Activated CD4-positive, alpha-beta T cell treated with anti-CD3 and anti-CD28 coated beads, Interleukin-2, amount 10 ng/mL, durations not matched to agents 24 days and 14 days (primary cell): ENCODE data around the gene FTH1. TPM values are rescaled to one million over a fixed set of nuclear protein-coding genes. Genes with fewer than 3 reads are reported as not detected.
A peak's percentile ranks its signal among the peaks of the same experiment; 100 is the strongest.
"Not testable (repeated sequence)": the region's sequence is repeated elsewhere in the genome, so short reads cannot be mapped to it uniquely, and the experiment has no call there.

Experiments
- DNase-seq: peaks from one replicate; pipeline ENCODE4 v3.0.0; 2022
- H3K27ac Mint-ChIP-seq: one replicate; pipeline ENCODE4 v1.8.0; 2022; ENCODE audit warnings: mild to moderate bottlenecking, mixed read lengths
- H3K27me3 Mint-ChIP-seq: one replicate; pipeline ENCODE4 v1.8.0; 2022; ENCODE audit warnings: mixed read lengths
- H3K36me3 Mint-ChIP-seq: one replicate; pipeline ENCODE4 v1.8.0; 2022; ENCODE audit warnings: low read depth, mild to moderate bottlenecking, mixed read lengths
- H3K4me1 Mint-ChIP-seq: one replicate; pipeline ENCODE4 v1.8.0; 2021; ENCODE audit warnings: mixed read lengths
- H3K4me3 Mint-ChIP-seq: one replicate; pipeline ENCODE4 v1.8.0; 2022; ENCODE audit warnings: mild to moderate bottlenecking, moderate library complexity, mixed read lengths
- H3K9me3 Mint-ChIP-seq: one replicate; pipeline ENCODE4 v1.8.0; 2021; ENCODE audit warnings: mixed read lengths
- intact Hi-C: fragments of 100-400 bp; cut with micrococcal nuclease; formaldehyde crosslinking; loops from one replicate; pipeline ENCODE4 v1.15.1; 2023
- total RNA-seq: library from RNA; stranded (reverse); gene quantifications from 2 replicates; pipeline ENCODE4 v1.2.3, GENCODE V29; 2022

FTH1 gene
- total RNA-seq, 1 donor from 2014 or later: 500 TPM

- no peak for DNase-seq
- Mint-ChIP-seq H3K36me3 (no peaks in the 10 kb centered on the region), H3K4me3 (peak overlapping the region; percentile 23), H3K27ac (no peak overlapping the region), H3K27me3 (peaks cover 15% of the 10 kb centered on the region), H3K9me3 (no peaks in the 10 kb centered on the region), H3K4me1 (peaks cover 3% of the 10 kb centered on the region)
- intact Hi-C loops: no loop called here
Observed at GRCh38 chr11:61954851-61955421, 12.5 kb downstream of the FTH1 start.

GRCh38 chr11:61954106-61954850, 13.2 kb downstream of the FTH1 start:
- Mint-ChIP-seq H3K27me3 (peaks cover 15% of the 10 kb centered on the region), H3K9me3 (no peaks in the 10 kb centered on the region), H3K4me3 (no peak overlapping the region), H3K36me3 (no peaks in the 10 kb centered on the region), H3K4me1 (peaks cover 3% of the 10 kb centered on the region), H3K27ac (no peak overlapping the region)
- intact Hi-C loops: no loop called here
- DNase-seq: peak; percentile 53

- H3K4me1 Mint-ChIP-seq, intact Hi-C loops, H3K9me3 Mint-ChIP-seq, DNase-seq, H3K36me3 Mint-ChIP-seq, H3K4me3 Mint-ChIP-seq, H3K27ac Mint-ChIP-seq: not testable (repeated sequence)
- H3K27me3 Mint-ChIP-seq: peaks cover 15% of the 10 kb centered on the region
Observed at GRCh38 chr11:61953632-61954031, 13.8 kb downstream of the FTH1 start.

GRCh38 chr11:61952882-61953281, 14.6 kb downstream of the FTH1 start:
- Mint-ChIP-seq H3K27ac (no peak overlapping the region), H3K4me3 (no peak overlapping the region), H3K9me3 (no peaks in the 10 kb centered on the region), H3K36me3 (no peaks in the 10 kb centered on the region), H3K27me3 (peaks cover 15% of the 10 kb centered on the region), H3K4me1 (peaks cover 3% of the 10 kb centered on the region)
- DNase-seq: peak; percentile 34
- intact Hi-C loops: no loop called here

- no peak overlapping the region for H3K4me3 Mint-ChIP-seq
- no peaks in the 10 kb centered on the region for H3K36me3 Mint-ChIP-seq
- H3K27me3 Mint-ChIP-seq: peaks cover 14% of the 10 kb centered on the region
- intact Hi-C loops: no loop called here
- H3K27ac Mint-ChIP-seq: no peak overlapping the region
- peak; percentile 53 for DNase-seq
- H3K4me1 Mint-ChIP-seq: peaks cover 4% of the 10 kb centered on the region
- H3K9me3 Mint-ChIP-seq: no peaks in the 10 kb centered on the region
Observed at GRCh38 chr11:61951484-61952135, 15.8 kb downstream of the FTH1 start.

- intact Hi-C loops: no loop called here
- Mint-ChIP-seq H3K36me3 (no peaks in the 10 kb centered on the region), H3K27me3 (peaks cover 11% of the 10 kb centered on the region), H3K4me3 (no peak within 1 kb of the TSS), H3K9me3 (no peaks in the 10 kb centered on the region), H3K4me1 (peaks cover 2% of the 10 kb centered on the region), H3K27ac (no peak within 1 kb of the TSS)
- no peak for DNase-seq
Observed at GRCh38 chr11:61950035-61950547, 17.3 kb downstream of the FTH1 start, which contains the start of gene BEST1. Gene BEST1, plus strand, starts transcription at chr11:61950351. Its CDS starts 1,456 bp downstream, at chr11:61951807.

GRCh38 chr11:61949169-61950034, 18.0 kb downstream of the FTH1 start:
- DNase-seq: peak; percentile 62
- intact Hi-C loops: loop anchor here (5.0 kb wide), 2 partner anchors 133 to 158 kb away; no protein-coding TSS in a partner anchor
- peaks cover 2% of the 10 kb centered on the region for H3K4me1 Mint-ChIP-seq
- H3K27ac Mint-ChIP-seq: no peak overlapping the region
- H3K4me3 Mint-ChIP-seq: no peak overlapping the region
- H3K27me3 Mint-ChIP-seq: peaks cover 7% of the 10 kb centered on the region
- H3K36me3 Mint-ChIP-seq: no peaks in the 10 kb centered on the region
- no peaks in the 10 kb centered on the region for H3K9me3 Mint-ChIP-seq

GRCh38 chr11:61948505-61948904, 18.9 kb downstream of the FTH1 start:
- intact Hi-C loops: loop anchor here (5.0 kb wide), 2 partner anchors 134 to 159 kb away; no protein-coding TSS in a partner anchor
- Mint-ChIP-seq H3K4me1 (peaks cover 2% of the 10 kb centered on the region), H3K9me3 (no peaks in the 10 kb centered on the region), H3K4me3 (no peak overlapping the region), H3K27ac (no peak overlapping the region), H3K27me3 (peaks cover 5% of the 10 kb centered on the region), H3K36me3 (no peaks in the 10 kb centered on the region)
- no peak for DNase-seq

GRCh38 chr11:61947486-61948210, 19.8 kb downstream of the FTH1 start:
- Mint-ChIP-seq H3K4me3 (no peak overlapping the region), H3K36me3 (no peaks in the 10 kb centered on the region), H3K4me1 (peaks cover 2% of the 10 kb centered on the region), H3K27ac (no peak overlapping the region), H3K27me3 (peaks cover 8% of the 10 kb centered on the region), H3K9me3 (no peaks in the 10 kb centered on the region)
- intact Hi-C loops: loop anchor here (1.0 to 5.0 kb wide), 5 partner anchors 48 to 160 kb away; no protein-coding TSS in a partner anchor
- DNase-seq: peak; percentile 91

- H3K4me1 Mint-ChIP-seq: peaks cover 2% of the 10 kb centered on the region
- H3K27me3 Mint-ChIP-seq: peaks cover 11% of the 10 kb centered on the region
- intact Hi-C loops: loop anchor here (1.0 to 5.0 kb wide), 5 partner anchors 48 to 160 kb away; no protein-coding TSS in a partner anchor
- H3K36me3 Mint-ChIP-seq: no peaks in the 10 kb centered on the region
- no peak overlapping the region for H3K4me3 Mint-ChIP-seq
- no peak for DNase-seq
- no peaks in the 10 kb centered on the region for H3K9me3 Mint-ChIP-seq
- no peak overlapping the region for H3K27ac Mint-ChIP-seq
Observed at GRCh38 chr11:61946894-61947293, 20.5 kb downstream of the FTH1 start.

- peaks cover 2% of the 10 kb centered on the region for H3K4me1 Mint-ChIP-seq
- H3K27me3 Mint-ChIP-seq: peaks cover 12% of the 10 kb centered on the region
- H3K9me3 Mint-ChIP-seq: no peaks in the 10 kb centered on the region
- intact Hi-C loops: loop anchor here (5.0 kb wide), 2 partner anchors 137 to 162 kb away; no protein-coding TSS in a partner anchor
- no peaks in the 10 kb centered on the region for H3K36me3 Mint-ChIP-seq
- H3K27ac Mint-ChIP-seq: no peak overlapping the region
- no peak overlapping the region for H3K4me3 Mint-ChIP-seq
- DNase-seq: no peak
Observed at GRCh38 chr11:61945191-61945590, 22.2 kb downstream of the FTH1 start.

- no peaks in the 10 kb centered on the region for H3K4me1 Mint-ChIP-seq
- H3K4me3 Mint-ChIP-seq: no peak overlapping the region
- peaks cover 34% of the 10 kb centered on the region for H3K27me3 Mint-ChIP-seq
- intact Hi-C loops: no loop called here
- H3K36me3 Mint-ChIP-seq: no peaks in the 10 kb centered on the region
- H3K27ac Mint-ChIP-seq: no peak overlapping the region
- peaks cover 8% of the 10 kb centered on the region for H3K9me3 Mint-ChIP-seq
- no peak for DNase-seq
Observed at GRCh38 chr11:61940466-61940865, 27.0 kb downstream of the FTH1 start.

GRCh38 chr11:61935861-61936260, 31.6 kb downstream of the FTH1 start:
- intact Hi-C loops: no loop called here
- H3K36me3 Mint-ChIP-seq: no peaks in the 10 kb centered on the region

More at GRCh38 chr11:61935861-61936260, 31.6 kb downstream of the FTH1 start:
- Mint-ChIP-seq H3K27me3 (peaks cover 39% of the 10 kb centered on the region), H3K9me3 (peaks cover 13% of the 10 kb centered on the region), H3K27ac (no peak overlapping the region), H3K4me3 (no peak overlapping the region), H3K4me1 (no peaks in the 10 kb centered on the region)
- no peak for DNase-seq
